Left kidney (tissue), 2 donors: ENCODE data around the gene ATE1. TPM values are rescaled to one million over a fixed set of nuclear protein-coding genes. Genes with fewer than 3 reads are reported as not detected.
A peak's percentile ranks its signal among the peaks of the same experiment; 100 is the strongest.
"Not testable (repeated sequence)": the region's sequence is repeated elsewhere in the genome, so short reads cannot be mapped to it uniquely, and the experiment has no call there.

Experiments
- DNase-seq: peaks from one replicate; pipeline ENCODE4 v3.0.0-alpha.2; 2013
- polyA plus RNA-seq: library from polyadenylated mRNA; unstranded; fragments of 120-200 nt; gene quantifications from one replicate; pipeline ENCODE4 v1.2.1, GENCODE V29; 2013; ENCODE audit not compliant: insufficient read length

Gene ATE1
- polyA plus RNA-seq, 1 donor, result 38.7 TPM

GRCh38 chr10:121736315-121737130, 191.3 kb downstream of the ATE1 start:
- DNase-seq, result no peak

GRCh38 chr10:121735263-121735662, 192.6 kb downstream of the ATE1 start:
- DNase-seq, result no peak

GRCh38 chr10:121734589-121735045, 193.2 kb downstream of the ATE1 start:
- peak; percentile 19 for DNase-seq

- DNase-seq, result no peak
Measured at GRCh38 chr10:121732656-121733445, 195.0 kb downstream of the ATE1 start.

- DNase-seq, result no peak
Measured at GRCh38 chr10:121732172-121732571, 195.7 kb downstream of the ATE1 start.

GRCh38 chr10:121724282-121724681, 203.5 kb downstream of the ATE1 start:
- DNase-seq, result no peak

- DNase-seq, result no peak
Measured at GRCh38 chr10:121722665-121723064, 205.2 kb downstream of the ATE1 start.

GRCh38 chr10:121721257-121721656, 206.6 kb downstream of the ATE1 start:
- no peak for DNase-seq

GRCh38 chr10:121715969-121716368, 211.9 kb downstream of the ATE1 start:
- no peak for DNase-seq

GRCh38 chr10:121715076-121715475, 212.8 kb downstream of the ATE1 start:
- DNase-seq, result no peak

GRCh38 chr10:121713486-121713885, 214.3 kb downstream of the ATE1 start:
- DNase-seq, result no peak

GRCh38 chr10:121710971-121711370, 216.9 kb downstream of the ATE1 start:
- no peak for DNase-seq

- no peak for DNase-seq
Measured at GRCh38 chr10:121710207-121710606, 217.6 kb downstream of the ATE1 start.

GRCh38 chr10:121709675-121710073, 218.2 kb downstream of the ATE1 start:
- DNase-seq, result no peak

- DNase-seq, result peak; percentile 32
Measured at GRCh38 chr10:121708728-121709674, 218.8 kb downstream of the ATE1 start.

GRCh38 chr10:121702351-121703320, 225.2 kb downstream of the ATE1 start:
- DNase-seq, result no peak

- DNase-seq, result no peak
Measured at GRCh38 chr10:121700416-121700815, 227.4 kb downstream of the ATE1 start.

- DNase-seq, result not testable (repeated sequence)
Measured at GRCh38 chr10:121699703-121700102, 228.1 kb downstream of the ATE1 start.

GRCh38 chr10:121698902-121699301, 228.9 kb downstream of the ATE1 start:
- DNase-seq, result no peak

GRCh38 chr10:121698336-121698735, 229.5 kb downstream of the ATE1 start:
- no peak for DNase-seq

GRCh38 chr10:121696854-121697253, 231.0 kb downstream of the ATE1 start:
- DNase-seq, result no peak
